Hepatocyte (in vitro differentiated cells): ENCODE results near the gene KRAS. TPM values are rescaled to one million over a fixed set of nuclear protein-coding genes. Genes with fewer than 3 reads are reported as not detected.

Experiments used
- DNase-seq: peaks from one replicate; pipeline ENCODE4 v3.0.0-alpha.2; 2016; ENCODE audit warnings: low spot score
- H2AFZ ChIP-seq: fragments of 200-600 bp; sonication (generic); 2 replicates; pipeline ENCODE4 v1.6.0; 2016; ENCODE audit warnings: antibody characterized with exemption, mild to moderate bottlenecking
- H3K27ac ChIP-seq: fragments of 200-600 bp; sonication (generic); 2 replicates; pipeline ENCODE4 v1.5.1; 2016; ENCODE audit warnings: mild to moderate bottlenecking
- H3K27me3 ChIP-seq: fragments of 200-600 bp; sonication (generic); 2 replicates; pipeline ENCODE4 v1.6.1; 2016
- H3K36me3 ChIP-seq: fragments of 200-600 bp; sonication (generic); replicated peaks from 2 replicates; pipeline ENCODE4 v1.5.1; 2016; ENCODE audit warnings: low read depth; ENCODE audit not compliant: insufficient read depth
- H3K4me1 ChIP-seq: fragments of 200-600 bp; sonication (generic); 2 replicates; pipeline ENCODE4 v1.5.1; 2016; ENCODE audit warnings: mild to moderate bottlenecking, moderate library complexity; ENCODE audit not compliant: insufficient read depth
- H3K4me2 ChIP-seq: fragments of 200-600 bp; sonication (generic); 2 replicates; pipeline ENCODE4 v1.6.0; 2016
- H3K4me3 ChIP-seq: fragments of 200-600 bp; sonication (generic); 2 replicates; pipeline ENCODE4 v1.5.1; 2016; ENCODE audit warnings: mild to moderate bottlenecking
- H3K79me2 ChIP-seq: fragments of 200-600 bp; sonication (generic); 2 replicates; pipeline ENCODE4 v1.6.0; 2017; ENCODE audit warnings: mild to moderate bottlenecking
- H3K9me2 ChIP-seq: fragments of 200-600 bp; sonication (generic); replicated peaks from 2 replicates; pipeline ENCODE4 v1.6.0; 2017; ENCODE audit warnings: mild to moderate bottlenecking; ENCODE audit not compliant: insufficient read depth
- H3K9me3 ChIP-seq: fragments of 200-600 bp; sonication (generic); 2 replicates; pipeline ENCODE4 v1.5.1; 2016; ENCODE audit warnings: low read depth, mild to moderate bottlenecking
- H4K20me1 ChIP-seq: fragments of 200-600 bp; sonication (generic); 2 replicates; pipeline ENCODE4 v1.6.0; 2016; ENCODE audit warnings: mild to moderate bottlenecking; ENCODE audit not compliant: insufficient read depth, poor library complexity, severe bottlenecking
- EZH2 ChIP-seq: fragments of 200-600 bp; sonication (generic); IDR thresholded peaks from 2 replicates; pipeline ENCODE4 v1.6.1; 2016; ENCODE audit warnings: antibody characterized with exemption, mild to moderate bottlenecking, borderline replicate concordance
- EZH2phosphoT487 ChIP-seq: fragments of 200-600 bp; sonication (generic); IDR thresholded peaks from one replicate; pipeline ENCODE4 v1.6.1; 2018; ENCODE audit warnings: antibody characterized with exemption, mild to moderate bottlenecking, low read depth, moderate library complexity; ENCODE audit not compliant: unreplicated experiment, severe bottlenecking
- WGBS: methylation state at CpG from one replicate; pipeline ENCODE4 v1.1.6; 2016; ENCODE audit warnings: low lambda C conversion rate; ENCODE audit errors: missing lambda C conversion rate; 5-methylcytosine and 5-hydroxymethylcytosine counted together
- polyA plus RNA-seq: library from polyadenylated mRNA; unstranded; fragments of >200 nt; fragmentation: Nextera tagmentation; extraction: Ambion mirVana; gene quantifications from 2 replicates; pipeline ENCODE4 v1.2.1, GENCODE V29; 2016
- total RNA-seq: library from RNA; depleted of rRNA; stranded (reverse); fragments of >200 nt; gene quantifications from 2 replicates; pipeline ENCODE4 v1.2.3, GENCODE V29; 2014
- TF ChIP-seq, protein P1 (sequence below): fragments of 200-600 bp; sonication (generic); IDR thresholded peaks from 2 replicates; pipeline ENCODE4 v1.5.1; 2016; ENCODE audit warnings: antibody characterized with exemption, mild to moderate bottlenecking; ENCODE audit not compliant: poor library complexity

KRAS gene
- total and polyA plus RNA-seq, 2 experiments from 2014 or later = 42.5 to 43.6 TPM

DNA sequence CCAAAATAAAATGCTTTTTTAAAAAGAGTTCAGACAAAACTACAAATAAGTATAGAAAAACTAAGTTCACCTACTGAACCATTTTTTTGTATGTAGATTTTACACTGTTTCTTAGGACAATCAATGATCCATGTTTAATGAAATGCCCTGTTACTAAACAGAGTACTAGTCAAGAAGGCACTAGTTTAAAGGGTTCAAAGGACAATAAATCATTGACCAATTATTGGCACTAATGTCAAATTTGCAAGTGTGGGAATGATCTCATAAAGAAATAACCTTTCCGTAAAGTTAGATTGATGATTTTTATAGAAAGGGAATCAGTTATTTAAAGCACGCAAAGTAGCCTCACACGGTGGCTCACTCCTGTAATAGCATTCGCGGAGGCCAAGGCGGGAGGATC lies 59.9 kb downstream of the KRAS start:
- no peaks in the 10 kb centered on the region for H3K27me3 ChIP-seq
- TF ChIP-seq, protein P1, sequence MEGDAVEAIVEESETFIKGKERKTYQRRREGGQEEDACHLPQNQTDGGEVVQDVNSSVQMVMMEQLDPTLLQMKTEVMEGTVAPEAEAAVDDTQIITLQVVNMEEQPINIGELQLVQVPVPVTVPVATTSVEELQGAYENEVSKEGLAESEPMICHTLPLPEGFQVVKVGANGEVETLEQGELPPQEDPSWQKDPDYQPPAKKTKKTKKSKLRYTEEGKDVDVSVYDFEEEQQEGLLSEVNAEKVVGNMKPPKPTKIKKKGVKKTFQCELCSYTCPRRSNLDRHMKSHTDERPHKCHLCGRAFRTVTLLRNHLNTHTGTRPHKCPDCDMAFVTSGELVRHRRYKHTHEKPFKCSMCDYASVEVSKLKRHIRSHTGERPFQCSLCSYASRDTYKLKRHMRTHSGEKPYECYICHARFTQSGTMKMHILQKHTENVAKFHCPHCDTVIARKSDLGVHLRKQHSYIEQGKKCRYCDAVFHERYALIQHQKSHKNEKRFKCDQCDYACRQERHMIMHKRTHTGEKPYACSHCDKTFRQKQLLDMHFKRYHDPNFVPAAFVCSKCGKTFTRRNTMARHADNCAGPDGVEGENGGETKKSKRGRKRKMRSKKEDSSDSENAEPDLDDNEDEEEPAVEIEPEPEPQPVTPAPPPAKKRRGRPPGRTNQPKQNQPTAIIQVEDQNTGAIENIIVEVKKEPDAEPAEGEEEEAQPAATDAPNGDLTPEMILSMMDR = no peak
- TF ChIP-seq EZH2phosphoT487 (no peak), EZH2 (no peak)
- 83% methylated on average over 6 of the region's 6 CpGs for WGBS
- H3K27ac ChIP-seq = no peak overlapping the region
- no peaks in the 10 kb centered on the region for H4K20me1 ChIP-seq
- DNase-seq = no peak
- H3K4me3 ChIP-seq = no peak overlapping the region
- H3K9me3 ChIP-seq = no peaks in the 10 kb centered on the region
- H3K4me1 ChIP-seq = peaks cover under 1% of the 10 kb centered on the region
- H3K36me3 ChIP-seq = no peaks in the 10 kb centered on the region
- H3K4me2 ChIP-seq = no peak overlapping the region
- no peaks in the 10 kb centered on the region for H3K79me2 ChIP-seq
- no peak overlapping the region for H2AFZ ChIP-seq
- no peaks in the 10 kb centered on the region for H3K9me2 ChIP-seq

DNA sequence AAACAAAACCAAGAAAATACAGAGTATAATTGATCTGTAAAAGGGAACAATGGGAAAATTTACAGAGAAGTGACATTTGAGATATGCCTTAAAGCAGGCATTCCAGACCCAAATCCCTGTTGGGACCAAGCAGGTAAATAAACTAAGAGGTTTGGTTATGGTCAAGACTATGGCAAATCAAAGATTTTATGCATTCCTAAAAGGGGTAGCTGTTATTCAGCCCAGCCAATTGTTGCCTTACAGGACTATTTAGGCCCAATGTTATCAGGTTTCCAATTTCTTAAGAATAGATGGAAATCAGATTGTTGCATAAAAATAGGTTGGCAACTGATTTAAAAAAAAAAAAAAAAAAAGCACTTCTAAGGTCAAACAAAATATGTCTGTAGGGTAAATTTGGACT lies 61.1 kb downstream of the KRAS start:
- Histone ChIP-seq H3K4me2 (no peak overlapping the region), H3K4me3 (no peak overlapping the region), H3K9me2 (no peaks in the 10 kb centered on the region), H3K79me2 (no peaks in the 10 kb centered on the region), H3K27me3 (no peaks in the 10 kb centered on the region), H3K27ac (no peak overlapping the region), H2AFZ (no peak overlapping the region), H3K36me3 (no peaks in the 10 kb centered on the region), H4K20me1 (no peaks in the 10 kb centered on the region), H3K4me1 (no peaks in the 10 kb centered on the region), H3K9me3 (no peaks in the 10 kb centered on the region)
- DNase-seq = no peak
- TF ChIP-seq EZH2phosphoT487 = no peak

DNA sequence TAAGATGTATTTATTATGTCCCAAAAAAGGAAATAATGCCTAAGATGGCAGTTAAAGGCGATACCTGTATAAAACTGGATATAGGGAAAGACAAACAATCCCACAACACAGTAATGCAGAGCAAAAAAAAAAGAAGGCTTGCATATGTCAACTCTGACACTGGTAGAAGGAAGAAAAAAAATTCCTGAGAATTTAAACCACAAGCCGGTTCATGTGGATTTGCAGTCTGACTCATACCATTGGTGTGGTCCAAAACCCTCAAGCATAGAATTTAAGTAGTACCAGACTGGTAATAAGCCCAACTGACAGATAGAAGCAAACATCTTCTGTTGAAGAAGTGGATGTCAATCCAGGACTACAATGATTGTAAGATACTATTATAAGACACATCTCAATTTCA lies 62.9 kb downstream of the KRAS start:
- TF ChIP-seq EZH2phosphoT487 (no peak), EZH2 (no peak)
- TF ChIP-seq, protein P1 = no peak
- H4K20me1 ChIP-seq = no peaks in the 10 kb centered on the region
- H3K4me2 ChIP-seq = no peak overlapping the region
- H3K9me2 ChIP-seq = no peaks in the 10 kb centered on the region
- H3K9me3 ChIP-seq = no peaks in the 10 kb centered on the region
- H2AFZ ChIP-seq = no peak overlapping the region
- H3K4me1 ChIP-seq = no peaks in the 10 kb centered on the region
- no peaks in the 10 kb centered on the region for H3K79me2 ChIP-seq
- no peak overlapping the region for H3K27ac ChIP-seq
- no peak for DNase-seq
- H3K36me3 ChIP-seq = no peaks in the 10 kb centered on the region
- H3K27me3 ChIP-seq = no peaks in the 10 kb centered on the region
- no peak overlapping the region for H3K4me3 ChIP-seq
- 69% methylated on average over 2 of the region's 2 CpGs for WGBS

DNA sequence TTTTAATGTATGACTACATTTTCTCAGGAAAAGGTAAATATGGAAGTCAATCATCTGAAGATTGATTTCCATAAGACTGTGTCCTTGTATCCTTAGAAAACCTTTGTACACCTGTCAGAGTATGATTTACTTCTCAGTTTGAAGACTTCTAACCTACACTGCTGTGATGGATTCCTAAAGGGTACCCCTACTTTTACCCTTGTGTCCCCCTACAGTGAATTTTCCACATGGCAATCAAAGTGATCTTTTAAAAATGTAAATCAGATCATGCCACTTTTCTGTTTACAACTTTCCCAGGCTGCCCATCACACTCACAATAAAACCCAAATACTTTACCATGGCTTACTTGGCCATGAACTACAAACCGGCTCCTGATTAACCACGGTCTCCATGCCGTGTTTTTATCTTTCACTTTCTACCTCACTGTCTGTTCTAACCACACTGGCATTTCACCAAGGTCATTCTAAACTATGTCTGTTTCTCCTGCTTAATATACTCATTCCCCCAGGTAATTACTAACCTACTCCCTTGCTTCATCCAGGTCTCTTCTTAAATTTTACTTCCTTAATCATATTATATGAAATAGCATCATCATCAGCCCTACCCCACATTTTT lies 63.8 kb downstream of the KRAS start:
- no peak overlapping the region for H3K4me3 ChIP-seq

More for the DNA sequence above, 63.8 kb downstream of the KRAS start:
- Histone ChIP-seq H3K27ac (no peak overlapping the region), H3K9me3 (no peaks in the 10 kb centered on the region), H3K9me2 (no peaks in the 10 kb centered on the region), H3K79me2 (no peaks in the 10 kb centered on the region), H3K4me1 (no peaks in the 10 kb centered on the region), H4K20me1 (no peaks in the 10 kb centered on the region), H3K27me3 (no peaks in the 10 kb centered on the region), H2AFZ (no peak overlapping the region), H3K4me2 (no peak overlapping the region), H3K36me3 (no peaks in the 10 kb centered on the region)
- TF ChIP-seq EZH2phosphoT487 = no peak
- TF ChIP-seq, protein P1 = no peak
- no peak for TF ChIP-seq EZH2
- no peak for DNase-seq
- 76% methylated on average over 3 of the region's 3 CpGs for WGBS
